HG03432 (cell line): Measurements from ENCODE around the gene GPD1L.
A peak's percentile ranks its signal among the peaks of the same experiment; 100 is the strongest.

Experiments
- ATAC-seq: cut with Tn5 transposase; IDR thresholded peaks from one replicate; pipeline ENCODE4 v1.9.1; 2021; ENCODE audit warnings: mild to moderate bottlenecking, moderate library complexity; ENCODE audit not compliant: unreplicated experiment

GPD1L gene

DNA sequence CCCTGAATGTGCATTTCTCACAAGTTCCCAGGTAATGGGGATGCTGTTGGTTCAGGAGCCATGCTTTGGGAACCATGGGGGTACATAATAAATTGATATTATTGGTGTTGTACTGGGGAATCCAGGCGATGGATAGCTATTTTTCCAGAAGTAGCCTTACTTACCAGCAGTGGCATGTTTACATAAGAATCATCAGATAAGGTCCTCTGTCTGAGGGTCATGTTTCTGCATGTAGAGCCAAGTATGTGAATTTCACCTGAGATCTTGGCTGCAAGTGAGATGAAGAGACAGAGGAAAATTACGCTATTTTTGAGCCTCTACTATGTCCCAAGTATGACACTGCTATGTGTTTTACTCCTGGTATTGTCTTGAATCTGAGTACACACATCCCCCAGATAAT lies 26.3 kb downstream of the GPD1L start:
- no peak for ATAC-seq

DNA sequence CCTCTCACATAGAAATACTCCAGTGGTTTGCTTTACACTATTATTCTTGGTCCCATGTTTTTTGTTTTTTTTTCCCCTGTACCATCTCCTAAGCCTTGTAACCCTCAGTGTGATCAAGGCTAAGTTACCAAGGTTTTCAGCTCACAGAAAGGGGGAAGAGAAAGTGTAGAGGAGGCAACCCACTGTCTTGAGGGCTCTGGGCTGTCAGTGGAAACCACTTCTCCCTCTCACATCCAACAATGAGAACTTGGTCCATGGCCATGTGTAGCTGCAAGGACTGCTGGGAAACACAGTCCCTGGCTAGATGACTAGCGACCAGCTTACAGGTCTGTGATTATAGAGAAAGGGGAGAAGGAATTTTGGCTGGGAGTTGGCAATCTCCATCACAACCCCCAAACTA lies 30.3 kb downstream of the GPD1L start:
- ATAC-seq: no peak

DNA sequence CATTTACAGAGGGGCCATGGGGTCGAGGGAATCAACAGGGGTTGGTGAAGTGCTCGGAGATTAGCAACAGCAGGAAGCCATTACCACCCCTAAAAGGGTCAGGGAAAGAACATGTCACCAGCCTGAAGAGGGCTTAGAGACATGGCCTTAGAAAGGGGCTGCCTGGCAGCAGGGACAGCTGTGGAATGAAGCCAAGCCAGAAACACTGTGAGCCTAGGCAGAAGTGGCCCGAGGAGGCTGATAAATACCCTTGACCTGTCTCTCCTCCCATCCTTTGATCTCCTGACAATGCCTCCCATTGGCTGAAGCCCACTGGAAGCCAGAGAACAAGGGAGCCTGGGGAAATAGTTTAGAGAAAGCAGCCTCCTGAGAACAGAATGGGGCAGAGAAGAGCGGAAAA lies 31.4 kb downstream of the GPD1L start:
- no peak for ATAC-seq

DNA sequence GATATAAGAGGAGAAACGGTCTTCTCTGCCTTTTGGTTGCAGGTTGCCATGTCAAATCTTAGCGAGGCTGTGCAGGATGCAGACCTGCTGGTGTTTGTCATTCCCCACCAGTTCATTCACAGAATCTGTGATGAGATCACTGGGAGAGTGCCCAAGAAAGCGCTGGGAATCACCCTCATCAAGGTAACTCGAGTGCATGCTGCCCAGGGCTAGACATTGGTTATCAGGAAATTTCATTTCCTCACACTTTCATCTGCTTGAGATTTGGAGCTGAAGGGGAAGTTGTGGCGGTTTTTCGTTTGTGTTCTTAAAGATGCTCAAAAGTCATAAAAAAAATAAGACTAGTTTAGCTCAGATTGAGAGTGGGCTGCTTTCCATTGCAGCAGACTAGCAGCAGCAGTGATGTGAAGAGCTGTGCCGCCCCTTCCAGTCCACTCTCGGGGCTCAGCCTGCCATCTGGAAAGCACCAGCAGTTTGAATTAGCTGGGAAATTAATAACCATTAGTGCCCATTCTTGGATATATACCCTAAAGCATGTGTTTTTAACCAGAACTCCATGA lies 32.2 kb downstream of the GPD1L start:
- no peak for ATAC-seq

DNA sequence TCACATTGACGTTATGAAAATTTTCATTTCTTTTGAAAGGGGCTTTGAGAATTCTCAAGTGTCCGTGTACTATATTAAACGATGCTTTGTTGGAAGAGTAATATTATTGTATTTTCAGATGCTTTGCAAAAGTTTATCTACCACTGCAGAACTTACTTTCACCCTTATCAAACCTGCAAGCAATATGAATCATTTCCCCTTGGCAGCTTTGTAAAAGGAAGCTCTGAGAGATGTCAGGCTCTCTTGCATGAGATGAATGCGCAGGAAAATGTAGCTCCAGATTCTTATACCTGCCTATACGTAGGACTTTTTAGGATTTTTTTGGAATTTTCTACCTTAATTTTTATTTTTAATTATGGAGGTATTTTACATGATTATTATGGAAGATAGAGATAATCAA lies 34.5 kb downstream of the GPD1L start:
- ATAC-seq: no peak

DNA sequence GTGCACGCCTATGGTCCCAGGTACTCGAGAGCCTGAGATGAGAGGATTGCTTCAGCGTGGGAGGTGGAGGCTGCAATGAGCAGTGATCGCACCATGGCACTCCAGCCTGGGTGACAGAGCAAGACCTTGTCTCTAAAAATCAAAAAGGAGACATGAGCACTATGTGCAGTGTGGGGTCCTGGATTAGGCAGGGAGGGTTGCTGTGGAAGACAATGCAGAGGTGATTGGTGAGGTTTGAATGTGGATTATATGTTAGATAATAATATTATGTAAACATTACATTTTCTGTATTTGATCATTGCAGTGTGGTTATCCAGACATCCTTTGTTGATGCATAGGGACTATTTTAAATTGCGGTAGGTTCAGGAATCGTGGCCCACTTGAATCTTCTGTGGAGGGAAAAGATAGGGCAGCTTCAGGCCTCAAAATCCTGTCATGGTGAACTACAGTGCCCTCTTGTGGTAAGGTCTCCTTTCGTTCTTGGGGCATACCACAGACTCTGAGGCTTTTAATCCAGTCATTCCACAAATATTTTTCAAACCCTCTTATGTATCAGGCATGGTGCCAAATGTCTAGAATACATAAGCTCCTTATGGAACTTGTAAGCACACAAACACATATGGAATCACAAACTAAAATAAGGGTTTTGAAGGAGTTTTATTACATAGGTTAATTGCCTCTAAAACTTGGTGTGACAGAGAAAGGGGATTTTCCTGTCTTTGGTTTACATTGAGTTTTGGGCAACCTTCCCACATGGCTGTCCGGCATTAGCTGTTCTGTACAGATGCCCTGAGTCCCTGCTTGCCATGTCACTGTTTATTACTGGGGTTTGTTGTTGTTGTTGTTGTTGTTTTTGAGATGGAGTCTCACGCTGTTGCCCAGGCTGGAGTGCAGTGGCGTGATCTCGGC lies 37.7 kb downstream of the GPD1L start:
- peak; percentile 87 for ATAC-seq

DNA sequence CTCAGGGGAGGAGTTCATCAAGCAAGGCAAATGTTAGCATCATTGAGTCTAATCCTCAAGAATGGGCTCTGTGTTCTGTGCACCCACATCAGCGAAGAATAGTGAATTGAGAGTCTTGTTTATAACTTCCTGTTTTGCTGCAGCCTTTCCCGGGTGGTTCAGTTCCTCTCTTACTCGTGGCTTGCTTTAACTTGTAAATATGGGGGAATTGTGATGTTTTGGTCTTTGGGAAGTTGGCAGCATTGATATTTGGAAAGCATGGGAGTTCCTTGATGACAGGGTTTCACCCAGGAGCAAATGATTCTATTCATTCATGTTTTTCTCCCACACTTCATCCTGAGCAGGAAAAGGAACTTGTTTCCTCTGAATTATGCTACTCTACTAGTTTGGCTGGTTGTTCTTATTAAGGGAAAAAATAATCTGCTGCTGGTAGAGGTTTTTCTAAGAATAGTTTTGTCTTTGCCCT lies 40.4 kb downstream of the GPD1L start:
- no peak for ATAC-seq

DNA sequence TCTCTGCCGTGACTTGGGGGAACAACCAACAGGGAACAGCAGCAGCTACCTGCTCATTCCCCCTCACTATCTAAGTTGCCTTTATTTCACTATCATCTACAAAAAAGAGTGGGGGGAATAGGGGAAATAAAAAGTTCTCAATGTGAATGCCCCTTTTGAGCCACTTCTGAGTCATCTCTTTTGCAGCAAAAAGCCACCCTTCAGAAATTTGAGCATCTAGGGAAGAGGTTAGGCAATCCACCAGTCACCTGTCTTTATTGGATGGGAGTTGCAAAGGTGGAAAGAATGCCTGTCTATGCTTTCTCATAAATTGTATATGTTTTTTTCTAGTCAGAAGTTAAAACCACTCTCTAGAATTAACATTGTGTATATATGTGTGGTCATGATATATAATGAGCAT lies 41.1 kb downstream of the GPD1L start:
- ATAC-seq: no peak

DNA sequence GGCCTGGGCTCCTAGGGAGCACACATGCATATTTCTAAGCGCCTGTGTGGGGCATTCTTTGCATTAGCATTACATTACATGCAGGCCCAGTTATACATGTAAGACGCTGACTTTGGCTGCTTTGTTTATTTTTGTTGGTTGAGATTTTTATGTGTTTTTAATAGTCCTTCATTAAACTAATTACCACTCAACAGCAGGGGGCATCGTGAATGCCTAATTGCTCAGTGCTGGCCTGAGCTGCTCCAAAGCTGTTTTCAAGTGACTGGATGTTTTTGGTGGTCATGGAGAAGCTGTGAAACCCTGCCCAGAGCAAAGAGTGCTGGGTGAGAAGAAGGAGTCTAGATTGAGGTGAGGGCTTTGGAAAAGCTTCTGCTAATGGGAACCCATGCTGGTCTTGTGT lies 41.5 kb downstream of the GPD1L start:
- ATAC-seq: no peak

DNA sequence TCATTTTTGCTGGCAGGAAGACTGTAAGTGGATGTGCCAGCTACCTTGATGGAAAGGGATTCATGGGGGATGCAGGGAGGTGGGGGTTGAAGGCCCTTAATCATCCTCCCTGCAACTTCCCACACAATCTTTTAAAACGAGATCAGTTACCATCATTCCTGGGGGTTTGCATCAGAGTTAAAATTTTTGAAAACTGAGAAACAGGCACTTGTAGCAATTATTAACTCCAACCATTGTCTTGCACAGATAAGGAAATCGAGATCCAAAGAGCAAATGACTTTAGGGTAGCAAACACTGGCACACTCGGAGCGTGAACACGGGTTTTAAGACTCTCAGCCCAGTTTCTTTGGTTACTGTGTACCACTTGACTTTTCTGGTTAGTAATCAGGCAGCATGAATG lies 41.9 kb downstream of the GPD1L start:
- no peak for ATAC-seq

DNA sequence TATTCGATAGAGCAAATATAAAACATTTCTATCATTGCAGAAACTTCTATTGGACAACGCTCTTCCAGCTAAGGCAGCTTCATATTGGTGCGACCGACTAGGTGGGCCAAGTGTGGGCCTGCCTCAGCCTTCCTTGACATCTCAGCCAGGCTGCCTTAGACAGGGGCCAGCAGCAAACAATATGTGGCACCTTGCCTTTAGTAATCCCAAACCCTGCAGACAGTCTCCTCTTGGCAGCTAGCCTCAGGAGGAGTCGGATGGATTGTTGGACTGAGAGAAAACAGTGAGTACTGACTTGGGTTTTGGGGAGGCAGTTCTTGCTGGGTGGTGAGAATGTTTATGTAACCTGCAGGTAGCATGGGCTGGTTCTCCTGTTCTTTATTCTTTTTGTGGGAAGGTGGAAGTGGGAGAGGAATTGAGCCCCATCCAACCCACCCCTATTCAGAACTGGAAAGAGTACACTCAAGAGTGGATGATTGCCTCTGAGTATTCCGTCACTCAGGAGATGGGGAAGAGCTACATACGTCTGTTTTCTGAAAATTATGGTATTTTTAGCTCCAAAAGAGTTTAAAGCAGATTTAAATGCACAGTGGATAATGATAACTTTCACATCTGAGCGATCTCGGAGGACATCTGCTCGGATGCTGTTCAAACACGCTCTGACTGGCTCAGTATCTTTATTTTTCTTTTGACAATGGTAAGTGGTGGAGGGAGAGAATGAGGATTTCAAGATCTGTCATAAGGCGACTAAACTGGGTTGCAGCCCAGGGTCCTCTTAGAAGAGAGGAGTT lies 47.2 kb downstream of the GPD1L start:
- ATAC-seq: no peak

DNA sequence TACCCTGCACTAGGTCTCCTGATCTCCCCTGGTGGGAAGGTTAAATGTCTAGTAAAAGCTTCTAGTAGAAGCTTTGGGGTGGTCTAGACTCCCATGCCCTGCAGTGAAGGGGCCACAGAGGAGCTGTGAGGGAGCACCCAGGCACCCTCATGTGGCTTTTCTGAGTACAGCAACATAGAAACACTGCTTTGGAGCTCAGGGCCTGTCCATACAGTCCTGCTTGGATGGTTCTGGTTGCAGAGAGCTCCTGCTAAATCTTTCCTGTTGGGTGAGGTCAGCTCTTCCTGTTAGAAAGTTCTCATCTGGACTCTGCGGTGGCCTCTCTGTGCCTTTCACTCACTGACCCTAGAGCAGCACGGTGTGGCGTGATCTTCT lies 47.8 kb downstream of the GPD1L start:
- no peak for ATAC-seq

DNA sequence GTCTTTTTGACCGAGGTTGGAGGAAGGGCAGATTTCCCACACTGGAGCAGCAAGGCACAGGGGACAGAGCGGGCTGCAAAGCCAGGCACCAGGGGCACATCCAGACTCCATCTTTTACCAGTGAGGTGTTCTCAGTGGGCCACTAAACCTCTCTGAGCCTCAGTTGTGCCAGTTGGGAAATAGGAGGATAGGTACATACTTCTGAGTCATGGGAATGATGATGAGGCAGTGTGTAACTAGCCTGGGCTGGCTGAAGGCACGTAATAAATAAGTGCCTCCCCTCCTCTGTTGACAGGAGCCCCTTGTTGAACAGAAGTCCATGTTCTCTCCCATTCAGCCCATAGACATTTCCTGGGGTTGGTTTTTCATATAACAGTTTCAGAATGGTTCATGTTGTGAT lies 48.7 kb downstream of the GPD1L start:
- no peak for ATAC-seq

DNA sequence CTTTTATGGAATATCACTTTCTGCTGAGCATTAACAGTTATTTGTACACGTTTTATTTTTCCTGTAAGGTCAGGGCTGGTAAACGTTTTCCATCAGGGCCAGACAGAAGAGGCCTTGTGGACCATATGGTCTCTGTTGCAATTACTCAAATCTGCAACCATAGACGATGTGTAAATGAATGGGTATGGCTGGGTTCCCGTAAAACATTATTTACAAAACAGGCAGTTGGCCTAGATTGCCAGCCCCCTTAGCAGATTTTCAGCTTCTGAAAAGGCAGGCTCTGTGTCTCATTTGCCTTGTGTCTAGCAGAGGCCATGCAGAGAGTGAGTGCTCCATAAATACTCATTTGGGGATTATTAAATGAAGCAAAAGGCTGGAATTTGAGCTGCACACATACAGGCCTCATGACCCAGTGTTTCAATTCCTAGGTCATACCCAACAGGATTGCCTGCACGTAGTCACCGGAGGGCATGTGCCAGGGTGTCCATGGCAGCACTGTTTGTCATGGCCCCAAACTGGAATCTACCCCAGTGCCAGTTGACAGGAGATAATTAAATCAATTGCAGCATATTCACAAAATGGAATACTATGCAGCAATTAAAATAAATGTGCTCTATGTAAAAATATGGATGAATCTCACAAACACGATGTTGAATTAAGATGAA lies 51.3 kb downstream of the GPD1L start:
- no peak for ATAC-seq

DNA sequence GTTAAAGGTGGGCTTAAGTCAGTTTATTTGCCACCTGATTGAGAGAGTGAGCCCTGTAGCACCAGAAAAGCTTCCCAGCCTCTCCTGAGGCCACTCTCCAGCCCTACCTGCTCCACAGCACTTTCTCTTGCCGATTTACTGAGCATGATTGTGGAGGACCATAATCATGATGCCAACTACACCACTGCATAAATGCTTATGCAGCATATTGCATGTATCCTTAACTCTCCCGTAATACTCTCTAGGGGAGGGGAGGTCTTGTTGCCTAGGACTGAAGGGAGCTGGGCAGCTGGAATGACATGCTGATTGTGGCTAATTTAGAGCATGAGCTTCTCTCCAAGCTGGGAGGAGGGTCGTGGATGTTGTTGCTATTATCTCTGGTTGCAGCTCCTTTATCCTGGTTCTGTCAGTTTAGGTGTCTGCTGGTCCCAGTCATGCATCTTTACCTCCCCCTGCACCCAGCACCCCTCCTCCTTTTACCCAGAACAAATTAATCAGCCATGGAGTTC lies 54.3 kb downstream of the GPD1L start:
- ATAC-seq: no peak

DNA sequence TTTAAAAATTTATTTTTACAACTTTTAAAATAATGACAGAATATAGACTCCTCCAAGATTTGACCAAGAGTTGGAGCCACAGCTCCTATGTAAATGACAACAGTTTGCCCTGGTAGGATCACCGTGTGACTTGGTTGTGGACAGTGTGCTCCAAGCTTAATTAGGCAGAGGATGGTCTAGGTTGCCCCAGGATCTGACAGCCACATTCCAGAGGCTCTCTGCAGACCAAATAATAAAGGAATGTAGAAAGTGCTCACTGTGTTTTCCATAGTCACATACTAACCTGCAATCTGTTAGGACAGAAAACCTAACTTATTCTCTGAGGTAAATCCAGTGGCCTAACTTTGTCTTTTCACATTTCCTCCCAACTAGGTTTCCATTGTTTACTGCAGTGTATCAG lies 59.0 kb downstream of the GPD1L start:
- ATAC-seq: no peak

DNA sequence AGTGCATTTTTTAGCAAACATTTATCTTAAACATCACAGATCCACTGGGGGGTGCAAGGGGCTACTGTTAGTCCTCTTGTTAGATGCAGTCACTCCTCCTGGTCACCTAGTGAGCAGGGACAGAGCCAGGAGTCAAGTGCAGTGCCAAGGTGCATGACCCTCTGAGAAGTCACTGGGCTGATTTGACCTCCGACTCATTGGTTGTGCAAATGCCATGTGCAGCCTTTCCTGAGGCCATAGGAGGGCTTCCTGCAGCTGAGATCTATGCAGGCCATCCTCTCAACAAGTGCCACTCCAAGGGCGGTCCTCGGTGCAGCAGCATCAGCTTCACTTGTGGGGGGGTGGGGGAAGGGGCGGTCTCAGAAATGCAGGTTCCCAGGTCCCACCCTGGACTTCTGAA lies 60.2 kb downstream of the GPD1L start:
- no peak for ATAC-seq

DNA sequence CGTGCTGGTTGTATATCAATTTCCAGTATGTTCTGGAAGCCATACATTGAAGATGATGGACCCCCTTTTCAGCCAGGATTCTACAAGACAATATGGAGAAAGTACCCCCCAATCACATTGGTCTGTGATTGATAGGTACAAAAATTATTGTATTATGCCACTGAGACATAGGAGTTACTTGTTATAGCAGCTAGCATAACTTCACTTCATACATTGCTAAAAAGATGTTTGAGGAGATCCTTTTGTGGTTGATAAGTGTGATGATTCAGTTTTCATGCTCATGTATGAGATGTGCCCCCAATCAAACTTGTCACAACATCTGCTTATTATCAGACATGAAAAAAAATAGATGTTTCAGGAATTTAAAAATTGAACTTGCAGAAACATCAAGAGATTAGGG lies 66.0 kb downstream of the GPD1L start:
- ATAC-seq: no peak

DNA sequence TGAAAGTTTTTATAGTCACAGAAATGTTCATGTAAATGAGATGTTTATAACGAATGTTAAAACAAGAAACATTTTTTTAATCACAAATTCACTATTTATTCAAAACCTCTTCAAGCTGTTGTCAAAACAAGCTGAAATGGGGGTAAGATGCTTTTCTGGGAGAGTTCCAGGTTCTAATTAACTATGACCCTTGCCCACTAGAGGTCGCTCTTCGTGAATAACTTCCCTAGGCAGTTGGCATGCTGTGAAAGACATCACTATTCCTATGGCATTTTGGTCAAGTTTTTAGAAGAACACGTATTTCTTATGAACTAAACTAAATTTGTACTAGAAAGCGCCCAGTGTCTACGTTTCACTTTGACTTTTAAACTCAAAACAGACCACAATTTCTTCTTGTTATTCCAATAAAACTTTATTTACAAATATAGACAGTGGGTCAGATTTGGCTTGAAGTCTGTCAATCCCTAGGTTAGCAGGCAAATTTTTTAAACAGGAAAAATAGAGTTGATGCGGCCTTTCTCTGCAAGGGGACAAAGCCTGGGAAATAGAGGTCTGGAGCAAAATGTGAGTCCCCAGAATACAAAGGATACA lies 69.3 kb downstream of the GPD1L start:
- no peak for ATAC-seq

DNA sequence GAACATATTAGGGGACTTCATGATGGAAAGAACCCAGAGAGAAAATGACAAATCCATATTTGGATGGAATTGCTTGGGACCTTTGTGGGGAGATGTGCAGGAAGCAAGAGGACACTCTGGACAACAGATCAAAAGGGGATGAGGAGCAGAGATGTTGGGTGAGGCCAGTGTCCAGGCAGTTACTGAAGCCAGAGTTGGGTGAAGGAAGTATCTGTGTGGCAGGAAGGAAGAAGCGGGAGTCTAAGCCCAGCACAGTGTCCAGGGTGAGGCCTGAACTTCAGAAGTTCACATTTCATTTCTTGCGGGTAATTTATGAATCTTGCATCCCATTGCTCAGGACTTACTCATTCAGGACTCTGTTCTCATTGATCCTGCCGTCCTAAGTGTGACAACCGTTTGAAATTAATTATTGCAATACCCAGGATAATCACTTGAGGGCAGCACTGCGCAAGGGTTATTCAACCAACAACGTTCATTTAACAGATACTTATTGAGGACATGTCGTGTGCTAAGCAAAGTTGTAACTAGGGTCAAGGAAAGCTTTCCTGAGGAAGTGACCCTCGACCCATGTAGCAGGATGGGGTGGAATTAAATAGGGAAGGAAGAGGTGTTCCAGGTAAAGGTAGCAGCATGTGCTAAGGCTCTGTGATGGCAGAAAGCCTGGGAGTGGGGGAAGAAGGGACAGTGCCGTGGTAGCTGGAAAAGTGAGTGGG lies 70.7 kb downstream of the GPD1L start:
- ATAC-seq: peak; percentile 59
